ENCODE results near the gene GRB10.

DNA sequence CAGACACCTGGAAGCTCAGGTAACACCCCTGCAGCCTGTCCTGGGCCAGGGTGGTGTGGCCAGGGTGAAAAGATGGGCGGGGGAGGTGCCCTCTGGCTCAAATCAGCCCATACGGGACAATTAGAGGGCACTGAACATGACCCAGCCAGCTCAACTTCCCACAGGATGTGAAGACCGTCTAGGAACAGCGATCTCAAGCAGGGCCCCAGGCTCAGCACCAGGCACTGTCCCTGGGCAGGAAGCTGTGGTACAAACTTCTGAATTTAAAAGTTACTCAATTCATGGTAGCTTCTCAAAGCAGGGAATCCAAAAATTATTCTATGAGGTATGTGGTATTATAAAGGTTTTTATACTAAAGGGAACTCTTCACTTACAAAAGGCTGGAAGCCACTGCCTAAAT, 5.1 kb upstream of the GRB10 start:
- TF ChIP-seq POLR2AphosphoS5 (IDR thresholded peaks at IDR 0.05; ENCODE audit: insufficient read depth in 1 of 2, low read depth in 1 of 2) (no peak), POLR2A (IDR thresholded peaks at IDR 0.05) (no peak)
- TF ChIP-seq, protein P1, sequence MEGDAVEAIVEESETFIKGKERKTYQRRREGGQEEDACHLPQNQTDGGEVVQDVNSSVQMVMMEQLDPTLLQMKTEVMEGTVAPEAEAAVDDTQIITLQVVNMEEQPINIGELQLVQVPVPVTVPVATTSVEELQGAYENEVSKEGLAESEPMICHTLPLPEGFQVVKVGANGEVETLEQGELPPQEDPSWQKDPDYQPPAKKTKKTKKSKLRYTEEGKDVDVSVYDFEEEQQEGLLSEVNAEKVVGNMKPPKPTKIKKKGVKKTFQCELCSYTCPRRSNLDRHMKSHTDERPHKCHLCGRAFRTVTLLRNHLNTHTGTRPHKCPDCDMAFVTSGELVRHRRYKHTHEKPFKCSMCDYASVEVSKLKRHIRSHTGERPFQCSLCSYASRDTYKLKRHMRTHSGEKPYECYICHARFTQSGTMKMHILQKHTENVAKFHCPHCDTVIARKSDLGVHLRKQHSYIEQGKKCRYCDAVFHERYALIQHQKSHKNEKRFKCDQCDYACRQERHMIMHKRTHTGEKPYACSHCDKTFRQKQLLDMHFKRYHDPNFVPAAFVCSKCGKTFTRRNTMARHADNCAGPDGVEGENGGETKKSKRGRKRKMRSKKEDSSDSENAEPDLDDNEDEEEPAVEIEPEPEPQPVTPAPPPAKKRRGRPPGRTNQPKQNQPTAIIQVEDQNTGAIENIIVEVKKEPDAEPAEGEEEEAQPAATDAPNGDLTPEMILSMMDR (IDR thresholded peaks at IDR 0.05): no peak
